K562 (cell line): ENCODE results near the gene OR7G1. TPM values are rescaled to one million over a fixed set of nuclear protein-coding genes. Genes with fewer than 3 reads are reported as not detected.

Experiments
- E2F1 ChIP-seq: sonication (generic); formaldehyde crosslinking; IDR thresholded peaks from 2 replicates; pipeline ENCODE4 v1.8.1; 2023; ENCODE audit warnings: mild to moderate bottlenecking, missing genetic modification reagents, moderate library complexity
- HMBOX1 ChIP-seq: sonication (generic); IDR thresholded peaks from 2 replicates; pipeline ENCODE4 v1.6.1; 2016
- MYBL2 ChIP-seq, 2 experiments: fragments of 450-650 bp in 1 of 2; sonication (generic) in 1 of 2; formaldehyde crosslinking in 1 of 2; IDR thresholded peaks; 2 replicates each; pipeline versions ENCODE4 v1.6.1 to v1.8.1; 2017 to 2022; ENCODE audit warnings: borderline replicate concordance in 1 of 2, inconsistent platforms in 1 of 2, low read depth in 1 of 2, mild to moderate bottlenecking in 1 of 2, missing genetic modification reagents in 1 of 2, moderate library complexity in 1 of 2
- NRF1 ChIP-seq, 2 experiments: fragments of 450-650 bp; IDR thresholded peaks in 1 of 2; conservative IDR thresholded peaks in 1 of 2; 2 replicates each; pipeline ENCODE4 v1.6.1; 2014; ENCODE audit warnings: mild to moderate bottlenecking in 2 of 2
- PHF20 ChIP-seq: fragments of 450-650 bp; IDR thresholded peaks from 2 replicates; pipeline ENCODE4 v1.6.1; 2018; ENCODE audit not compliant: partially characterized antibody
- RBM25 ChIP-seq: fragments of 200-400 bp; formaldehyde crosslinking; IDR thresholded peaks from 2 replicates; pipeline ENCODE4 v1.6.1; 2018; ENCODE audit warnings: low read length, low read depth, moderate library complexity; ENCODE audit not compliant: severe bottlenecking
- RERE ChIP-seq: sonication (generic); formaldehyde crosslinking; IDR thresholded peaks from 2 replicates; pipeline ENCODE4 v1.8.0; 2023; ENCODE audit warnings: missing genetic modification reagents, mild to moderate bottlenecking, borderline replicate concordance
- RFX5 ChIP-seq: IDR thresholded peaks from 2 replicates; pipeline ENCODE4 v1.6.1; 2011; ENCODE audit warnings: low read depth, mild to moderate bottlenecking, improper control_type of control experiment, low read length
- SRSF1 ChIP-seq: fragments of 200-400 bp; formaldehyde crosslinking; IDR thresholded peaks from 2 replicates; pipeline ENCODE4 v1.6.1; 2017; ENCODE audit warnings: mild to moderate bottlenecking, low read depth, low read length, moderate library complexity
- STAG1 ChIP-seq: sonication (generic); formaldehyde crosslinking; IDR thresholded peaks from 2 replicates; pipeline ENCODE4 v1.5.0; 2020; ENCODE audit warnings: missing genetic modification reagents, borderline replicate concordance
- TEAD4 ChIP-seq, 2 experiments: sonication (generic) in 1 of 2; formaldehyde crosslinking in 1 of 2; IDR thresholded peaks; 2 replicates each; pipeline versions ENCODE4 v1.6.1 to v1.8.0; 2012 to 2022; ENCODE audit warnings: borderline replicate concordance in 1 of 2, inconsistent platforms in 1 of 2, low read length in 1 of 2, mild to moderate bottlenecking in 1 of 2, missing genetic modification reagents in 1 of 2
- VEZF1 ChIP-seq: fragments of 200-800 bp; sonication (Bioruptor generic); IDR thresholded peaks from 2 replicates; pipeline ENCODE4 v1.6.1; 2017; ENCODE audit warnings: missing genetic modification characterization, missing compliant biosample characterization
- XRCC3 ChIP-seq: fragments of 450-650 bp; IDR thresholded peaks from 2 replicates; pipeline ENCODE4 v1.6.1; 2017; ENCODE audit warnings: mild to moderate bottlenecking, moderate library complexity
- YBX1 ChIP-seq: fragments of 450-650 bp; IDR thresholded peaks from 2 replicates; pipeline ENCODE4 v1.7.1; 2016; ENCODE audit warnings: mild to moderate bottlenecking
- ZNF445 ChIP-seq: fragments of 250-450 bp; sonication (Bioruptor Pico); IDR thresholded peaks from 2 replicates; pipeline ENCODE4 v1.4.0; 2020; ENCODE audit warnings: low read depth, mild to moderate bottlenecking, moderate library complexity
- ZNF695 ChIP-seq: fragments of 450-650 bp; formaldehyde crosslinking; IDR thresholded peaks from 2 replicates; pipeline ENCODE4 v1.4.0; 2020; ENCODE audit warnings: mild to moderate bottlenecking, moderate library complexity
- ZNF717 ChIP-seq: fragments of 250-450 bp; sonication (Bioruptor Pico); IDR thresholded peaks from 2 replicates; pipeline ENCODE4 v1.5.0; 2021
- ZNF780A ChIP-seq: fragments of 250-450 bp; sonication (Bioruptor Pico); IDR thresholded peaks from 2 replicates; pipeline ENCODE4 v1.5.0; 2021; ENCODE audit warnings: mild to moderate bottlenecking
- polyA plus RNA-seq, 8 experiments: library from polyadenylated mRNA; depleted of rRNA in 4 of 8; stranded (reverse) in 5 of 8; unstranded in 3 of 8; fragments of >200 nt; fragmentation: Nextera tagmentation in 2 of 8; fragmentation: Illumina TruSeq in 1 of 8; extraction: Ambion mirVana in 2 of 8; extraction: Trizol in 1 of 8; gene quantifications; 2 replicates each; pipeline versions ENCODE4 v1.2.1 to v1.2.3, GENCODE V29; 2011 to 2014; ENCODE audit warnings: inconsistent platforms in 1 of 8, missing spikeins in 1 of 8
- total RNA-seq, 7 experiments: library from RNA; depleted of rRNA in 6 of 7; stranded (reverse); fragments of >200 nt in 6 of 7; fragmentation: Illumina TruSeq in 2 of 7; extraction: Trizol in 2 of 7; gene quantifications; 2 replicates each; pipeline versions ENCODE4 v1.2.1 to v1.2.3, GENCODE V29; 2011 to 2021; ENCODE audit warnings: low replicate concordance in 1 of 7

The OR7G1 gene
- total and polyA plus RNA-seq, 9 of the 15 experiments (the other 6 are each of a cell fraction or from before 2014, with no cell fraction given) = not detected

GRCh38 chr19:9115307-9115813 is at the start of gene OR7G1 (continued):
- TF ChIP-seq E2F1 = no peak
- no peak for TF ChIP-seq ZNF780A (CRISPR knock-in tag)
- TF ChIP-seq XRCC3 = no peak
- TF ChIP-seq SRSF1 = no peak
- no peak for TF ChIP-seq RBM25
- TF ChIP-seq RERE (CRISPR knock-in tag) = no peak
- no peak for TF ChIP-seq NRF1 (conservative IDR thresholded peaks at IDR 0.05 in 1 of 2, IDR thresholded peaks at IDR 0.05 in 1 of 2)
- TF ChIP-seq YBX1 = no peak
- no peak for TF ChIP-seq PHF20
- no peak for TF ChIP-seq HMBOX1
- TF ChIP-seq ZNF445 (CRISPR knock-in tag) = no peak
- TF ChIP-seq ZNF695 (CRISPR knock-in tag) = no peak
- no peak for TF ChIP-seq ZNF717 (CRISPR knock-in tag)
- TF ChIP-seq TEAD4 (IDR thresholded peaks at IDR 0.05; ENCODE audit: low read length) = peak; percentile 72; the same call in 1 of the 2 replicates
- TF ChIP-seq TEAD4 (CRISPR knock-in tag; IDR thresholded peaks at IDR 0.05; ENCODE audit: borderline replicate concordance) = no peak
- TF ChIP-seq VEZF1 (CRISPR knock-in tag) = no peak
- no peak for TF ChIP-seq MYBL2 (IDR thresholded peaks at IDR 0.05; ENCODE audit: low read depth)
- no peak for TF ChIP-seq MYBL2 (CRISPR knock-in tag; IDR thresholded peaks at IDR 0.05; ENCODE audit: borderline replicate concordance)
- no peak for TF ChIP-seq RFX5
- TF ChIP-seq STAG1 (CRISPR knock-in tag) = no peak
